HG02678 (cell line): Measurements from ENCODE around the gene LZTR1.

Experiments
- ATAC-seq: cut with Tn5 transposase; IDR thresholded peaks from one replicate; pipeline ENCODE4 v1.9.1; 2021; ENCODE audit warnings: mild to moderate bottlenecking, moderate library complexity; ENCODE audit not compliant: unreplicated experiment

Gene LZTR1

GRCh38 chr22:20979243-20979809, 2.8 kb upstream of the LZTR1 start:
- no peak for ATAC-seq

- no peak for ATAC-seq
Measured at GRCh38 chr22:20979940-20980453, 2.1 kb upstream of the LZTR1 start.

- ATAC-seq: no peak
Measured at GRCh38 chr22:20980523-20980922, 1.6 kb upstream of the LZTR1 start.

- ATAC-seq: no peak
Measured at GRCh38 chr22:20980938-20981722, 967 bp upstream of the LZTR1 start.

- ATAC-seq: no peak
Measured at GRCh38 chr22:20982563-20982882, 426 bp downstream of the LZTR1 start.

- ATAC-seq: no peak
Measured at GRCh38 chr22:20983081-20983771, 1.1 kb downstream of the LZTR1 start.

- ATAC-seq: no peak
Measured at GRCh38 chr22:20985720-20986119, 3.6 kb downstream of the LZTR1 start.

- no peak for ATAC-seq
Measured at GRCh38 chr22:20986365-20986764, 4.3 kb downstream of the LZTR1 start.

GRCh38 chr22:20987375-20987774, 5.3 kb downstream of the LZTR1 start:
- ATAC-seq: no peak

- no peak for ATAC-seq
Measured at GRCh38 chr22:20988573-20989322, 6.7 kb downstream of the LZTR1 start.

GRCh38 chr22:20989323-20990138, 7.4 kb downstream of the LZTR1 start:
- ATAC-seq: no peak

- no peak for ATAC-seq
Measured at GRCh38 chr22:20990184-20991180, 8.4 kb downstream of the LZTR1 start.

GRCh38 chr22:20991252-20992055, 9.4 kb downstream of the LZTR1 start:
- no peak for ATAC-seq

GRCh38 chr22:20992056-20992442, 10.0 kb downstream of the LZTR1 start:
- no peak for ATAC-seq

- no peak for ATAC-seq
Measured at GRCh38 chr22:20992456-20993303, 10.6 kb downstream of the LZTR1 start.

- no peak for ATAC-seq
Measured at GRCh38 chr22:20993304-20994127, 11.4 kb downstream of the LZTR1 start.
